ENCODE results near the gene CLCN2.

- TF ChIP-seq CTCF (IDR thresholded peaks at IDR 0.05; ENCODE audit: insufficient read depth, low read length) (no peak), GABPA (IDR thresholded peaks at IDR 0.05; ENCODE audit: low read depth) (no peak), POLR2AphosphoS5 (IDR thresholded peaks at IDR 0.05; ENCODE audit: low read depth) (no peak), SPI1 (IDR thresholded peaks at IDR 0.05; ENCODE audit: borderline replicate concordance, low read depth) (no peak)
Observed at GRCh38 chr3:184378651-184379357, 17.4 kb upstream of the CLCN2 start.
